Stimulated activated CD4-positive, alpha-beta T cell treated with anti-CD3 and anti-CD28 coated beads, Interleukin-15, amount 100 ng/mL, for 48 hours (primary cell): ENCODE measurements around the gene BEST3.

Experiments used
- DNase-seq, 2 donors: peaks; one replicate each; pipeline ENCODE4 v3.0.0-alpha.2; 2020; ENCODE audit warnings: low read depth in 2 of 2

Gene BEST3

GRCh38 chr12:69698769-69699540 lies at the start of gene BEST3:
Gene BEST3 (minus strand): TSS chr12:69699303. CDS start chr12:69697798, 1,505 bp downstream.
- DNase-seq = no peak

- no peak for DNase-seq
Observed at GRCh38 chr12:69744109-69744508, 45.0 kb upstream of the BEST3 start.

DNA sequence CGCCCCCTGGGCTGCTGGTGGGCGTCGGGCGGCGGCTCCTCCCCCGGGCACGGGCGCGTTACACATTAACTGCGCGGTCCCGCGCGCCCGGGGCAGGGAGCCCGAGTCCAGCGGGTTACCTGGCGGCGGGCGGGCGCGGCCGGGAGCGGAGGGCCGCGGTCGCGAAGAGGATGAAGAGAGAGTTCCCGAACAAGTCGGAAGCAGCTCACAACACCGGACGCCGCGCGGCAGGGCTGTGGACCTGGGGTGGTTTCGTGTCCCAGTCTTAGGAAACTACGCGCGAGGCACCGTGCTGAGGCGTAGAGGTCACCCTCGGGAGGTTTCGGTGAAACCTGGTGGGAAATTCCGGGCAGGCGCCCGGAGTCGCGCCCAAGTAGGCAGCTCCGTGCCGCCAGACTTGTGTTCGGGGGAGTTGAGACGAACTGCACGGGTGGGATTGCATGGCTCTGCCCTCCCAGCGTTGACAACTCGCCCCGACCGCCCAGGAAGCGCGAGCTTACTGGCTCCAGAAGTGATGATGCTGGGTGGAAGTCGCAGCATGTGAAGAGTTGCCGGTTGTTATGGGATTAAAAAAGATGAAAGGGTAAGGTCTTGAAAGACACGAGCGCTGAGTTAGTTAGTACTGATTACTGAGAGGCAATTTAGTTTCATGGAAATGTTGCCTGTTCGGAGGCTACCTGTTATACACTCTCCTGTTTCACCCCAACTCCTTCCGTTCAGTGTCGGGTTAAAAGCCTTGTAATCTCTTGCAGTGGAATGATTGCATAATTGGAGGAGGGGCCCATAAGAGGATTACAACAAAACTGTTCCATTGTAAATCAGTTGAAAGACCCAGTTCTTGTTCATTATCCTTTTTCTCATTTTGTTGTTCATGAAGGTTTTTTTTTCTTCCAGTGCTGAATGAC lies 40.4 kb upstream of the BEST3 start:
- peak in 1 of 2 donors; percentile 31 for DNase-seq

- peak; percentile 82 to 93 for DNase-seq
Observed at GRCh38 chr12:69738351-69739286, 39.5 kb upstream of the BEST3 start, which contains the start of gene RAB3IP. Gene RAB3IP (plus strand): TSS chr12:69738860. CDS start chr12:69755409, 16,549 bp downstream.

DNA sequence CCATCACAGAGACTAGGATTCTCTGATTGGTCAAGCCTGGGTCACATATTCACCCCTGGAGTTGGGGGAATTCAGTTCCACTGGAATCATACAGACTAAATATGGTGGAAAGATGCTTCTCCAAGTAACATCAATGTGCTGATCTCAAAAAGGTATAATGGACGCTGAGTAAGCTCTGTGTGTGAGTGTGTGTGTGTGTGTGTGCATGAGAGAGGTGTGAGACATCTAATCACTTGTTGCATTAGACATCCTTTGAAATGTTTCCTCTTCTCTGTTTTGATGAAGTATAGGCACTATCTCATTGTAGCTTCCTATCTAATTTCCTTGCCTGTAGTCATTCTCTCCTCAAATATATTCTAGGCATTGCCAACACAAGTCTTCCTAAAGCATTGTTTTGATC lies 34.5 kb upstream of the BEST3 start:
- DNase-seq = no peak

DNA sequence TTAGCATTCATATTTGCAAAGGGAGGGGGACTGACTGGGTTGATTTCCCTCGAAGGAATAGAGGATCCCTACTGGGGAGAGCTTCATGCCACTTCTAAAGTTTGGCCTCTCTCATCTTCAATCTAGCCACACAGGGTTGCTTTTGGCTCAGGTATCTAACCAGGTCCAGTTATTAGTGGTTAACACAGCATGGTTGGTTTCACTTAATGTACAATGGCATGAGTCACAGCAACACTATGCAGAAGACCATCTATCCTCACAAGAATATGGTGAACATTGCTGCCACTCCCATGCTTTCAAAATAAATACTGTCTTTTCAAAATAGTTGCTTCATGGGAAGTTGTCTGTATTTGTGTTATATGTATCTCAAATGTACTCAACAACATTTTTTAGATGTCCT lies 33.0 kb upstream of the BEST3 start:
- DNase-seq = no peak

- no peak for DNase-seq
Observed at GRCh38 chr12:69726922-69727321, 27.8 kb upstream of the BEST3 start.

- no peak for DNase-seq
Observed at GRCh38 chr12:69720750-69721149, 21.6 kb upstream of the BEST3 start.

DNA sequence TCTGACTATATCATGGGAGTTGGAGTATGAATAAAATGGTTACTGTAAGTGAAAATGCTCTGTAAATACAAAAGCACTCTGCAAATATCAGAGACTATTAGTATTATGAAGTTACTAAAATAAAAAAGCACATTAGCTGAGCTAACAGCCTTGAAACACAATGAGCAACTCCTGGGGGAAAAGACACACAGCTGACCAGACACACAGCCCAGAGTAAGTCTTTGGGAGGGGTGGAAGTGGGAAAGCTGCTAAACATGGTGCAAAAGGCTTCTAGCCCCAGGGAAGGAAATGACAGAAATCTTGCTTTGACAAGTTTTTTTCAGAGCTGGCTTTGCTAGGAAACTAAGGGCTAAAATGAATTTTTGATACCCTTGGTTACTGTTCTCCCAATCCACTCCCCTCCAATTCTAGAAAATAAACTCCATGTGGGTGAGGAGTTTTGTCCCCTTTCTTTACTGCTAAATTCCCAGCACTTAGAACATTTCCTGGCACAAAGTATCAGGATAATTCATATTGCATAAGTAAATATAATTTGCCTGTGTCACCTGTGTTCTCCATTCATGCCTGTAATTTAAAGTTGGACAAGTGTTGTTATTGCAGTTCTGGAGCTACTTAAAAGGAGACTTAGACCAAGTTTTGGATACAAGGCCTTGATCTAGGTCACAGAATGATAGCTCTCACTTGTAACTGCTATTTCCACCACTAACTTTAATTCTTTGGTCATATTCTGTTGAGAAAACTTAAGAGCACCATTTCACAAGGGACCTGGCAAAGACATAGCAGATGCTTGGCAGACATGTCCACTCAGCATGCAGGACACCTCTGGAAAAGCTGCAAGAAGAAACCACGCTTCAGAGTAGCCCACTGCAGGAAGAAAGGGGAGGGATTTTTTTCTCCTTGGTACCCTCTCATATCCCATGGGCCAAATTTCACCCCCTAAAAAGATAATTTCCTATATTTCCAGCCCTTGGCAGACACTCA lies 20.5 kb upstream of the BEST3 start:
- no peak for DNase-seq

GRCh38 chr12:69714542-69714941 lies 15.4 kb upstream of the BEST3 start:
- no peak for DNase-seq

GRCh38 chr12:69712826-69713225 lies 13.7 kb upstream of the BEST3 start:
- DNase-seq = no peak

DNA sequence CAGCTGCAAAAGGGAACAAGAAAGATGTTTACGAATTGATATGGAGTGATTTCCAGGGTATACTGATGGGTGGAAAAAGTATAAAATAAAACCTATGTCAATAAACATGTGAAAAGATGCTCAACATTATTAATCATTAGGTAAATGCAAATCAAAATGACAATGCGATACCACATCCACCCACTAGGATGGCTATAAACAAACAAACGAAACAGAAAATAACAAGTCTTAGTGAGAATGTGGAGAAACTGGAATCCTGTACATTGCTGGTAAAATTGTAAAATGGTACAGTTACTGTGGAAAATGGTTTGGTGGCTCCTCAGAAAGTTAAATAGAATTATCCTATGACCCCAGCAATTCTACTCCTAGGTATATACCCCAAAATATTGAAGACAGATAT lies 9.5 kb upstream of the BEST3 start:
- no peak for DNase-seq

DNA sequence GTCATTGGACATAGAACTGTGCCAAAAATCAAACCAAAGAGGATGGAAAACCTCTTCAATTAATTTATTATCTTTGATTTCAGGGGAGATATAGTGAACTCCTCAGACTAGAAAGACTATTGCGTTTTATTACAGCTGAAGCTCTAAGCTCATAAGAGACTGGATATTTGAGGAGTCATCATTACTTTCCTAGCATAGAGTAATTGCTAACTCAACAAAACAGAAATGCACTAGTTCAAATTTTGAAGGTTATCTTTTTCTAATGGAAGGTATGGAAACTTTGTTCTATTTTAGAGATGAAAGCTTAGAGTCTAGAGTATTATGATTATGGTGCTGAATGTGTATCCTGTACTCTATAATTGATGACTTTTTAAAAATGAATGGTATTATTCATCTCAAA lies 5.3 kb upstream of the BEST3 start:
- no peak for DNase-seq

DNA sequence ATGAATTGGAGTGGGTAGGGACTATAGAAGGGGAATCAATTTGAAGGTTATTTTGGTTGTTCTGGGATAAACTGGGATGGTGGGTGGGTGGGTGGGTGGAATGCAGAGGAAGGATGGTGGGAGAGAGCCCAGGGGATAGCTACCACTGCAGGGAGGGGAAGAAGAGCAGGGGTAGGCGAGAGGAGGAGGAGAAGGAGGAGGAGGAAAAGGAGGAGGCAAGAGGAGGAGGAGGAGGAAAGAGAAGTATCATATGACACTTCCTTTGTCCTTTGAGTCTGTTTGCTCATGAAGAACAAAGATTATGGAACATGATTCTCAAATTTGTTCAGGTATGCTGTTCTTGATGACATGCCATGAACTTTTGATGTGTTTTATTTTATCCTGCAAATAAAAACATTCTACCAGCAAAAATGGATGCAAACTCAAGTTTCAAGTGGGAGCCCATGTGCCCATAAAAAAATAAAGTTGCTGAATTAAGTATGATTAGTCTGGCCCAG lies 4.1 kb upstream of the BEST3 start:
- DNase-seq = no peak

DNA sequence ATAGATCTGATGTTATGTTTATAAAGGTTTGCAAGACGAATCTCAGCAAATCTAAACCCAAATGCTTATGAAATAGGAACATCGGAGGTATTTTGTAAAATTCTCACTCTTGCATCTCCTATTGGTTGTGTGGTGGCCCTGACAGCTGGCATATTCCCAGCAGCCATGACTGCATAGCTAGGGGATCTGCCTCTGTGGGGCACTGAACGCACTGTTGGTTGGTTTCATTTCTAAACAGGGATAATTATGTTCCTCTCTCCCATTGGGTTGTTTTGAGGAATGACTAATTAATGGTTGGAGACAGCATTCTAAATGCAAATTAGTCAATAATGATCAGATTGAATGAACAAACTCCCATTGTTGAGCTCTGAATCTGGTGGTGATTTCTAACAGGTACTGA lies 2.7 kb upstream of the BEST3 start:
- DNase-seq = no peak

DNA sequence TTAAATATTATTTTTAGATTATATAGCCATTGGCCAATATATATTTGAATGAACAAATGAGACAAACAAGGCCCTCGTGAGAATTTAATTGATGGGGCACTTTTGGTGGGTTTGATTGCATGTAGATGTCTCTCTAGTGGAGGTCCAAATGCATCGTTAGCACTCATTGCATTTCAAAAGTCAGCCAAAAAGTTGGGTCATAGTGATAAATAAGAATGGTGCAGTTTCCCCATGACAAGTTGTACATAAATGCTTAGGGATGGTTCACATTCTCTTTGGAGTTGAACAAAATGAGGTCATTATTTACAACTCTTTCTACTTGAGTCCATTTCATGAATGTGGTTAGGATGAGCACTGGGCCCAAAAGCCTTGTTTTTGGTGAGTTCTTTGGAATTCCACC lies 1.0 kb downstream of the BEST3 start:
- DNase-seq = no peak

GRCh38 chr12:69694123-69694522 lies 5.0 kb downstream of the BEST3 start:
- DNase-seq = no peak

DNA sequence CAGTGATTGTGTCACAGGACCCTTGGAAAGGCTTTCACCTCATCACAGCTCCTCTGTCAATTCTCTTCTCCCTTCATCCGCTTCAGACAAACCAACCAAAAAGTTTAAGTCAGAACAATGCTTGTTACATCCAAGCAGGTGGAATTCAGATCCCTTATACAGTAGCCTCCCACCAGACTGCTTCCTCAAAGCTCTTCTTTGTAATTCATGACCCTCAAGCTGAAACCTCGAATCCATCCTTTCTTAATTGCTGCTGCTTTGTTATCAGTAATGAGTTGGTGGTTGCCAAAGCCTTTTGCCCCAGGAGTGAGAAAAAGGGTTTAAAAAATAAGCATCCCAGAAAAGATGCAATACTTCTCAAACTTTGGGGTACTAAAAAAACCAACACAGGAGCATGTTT lies 9.5 kb downstream of the BEST3 start:
- DNase-seq = no peak

DNA sequence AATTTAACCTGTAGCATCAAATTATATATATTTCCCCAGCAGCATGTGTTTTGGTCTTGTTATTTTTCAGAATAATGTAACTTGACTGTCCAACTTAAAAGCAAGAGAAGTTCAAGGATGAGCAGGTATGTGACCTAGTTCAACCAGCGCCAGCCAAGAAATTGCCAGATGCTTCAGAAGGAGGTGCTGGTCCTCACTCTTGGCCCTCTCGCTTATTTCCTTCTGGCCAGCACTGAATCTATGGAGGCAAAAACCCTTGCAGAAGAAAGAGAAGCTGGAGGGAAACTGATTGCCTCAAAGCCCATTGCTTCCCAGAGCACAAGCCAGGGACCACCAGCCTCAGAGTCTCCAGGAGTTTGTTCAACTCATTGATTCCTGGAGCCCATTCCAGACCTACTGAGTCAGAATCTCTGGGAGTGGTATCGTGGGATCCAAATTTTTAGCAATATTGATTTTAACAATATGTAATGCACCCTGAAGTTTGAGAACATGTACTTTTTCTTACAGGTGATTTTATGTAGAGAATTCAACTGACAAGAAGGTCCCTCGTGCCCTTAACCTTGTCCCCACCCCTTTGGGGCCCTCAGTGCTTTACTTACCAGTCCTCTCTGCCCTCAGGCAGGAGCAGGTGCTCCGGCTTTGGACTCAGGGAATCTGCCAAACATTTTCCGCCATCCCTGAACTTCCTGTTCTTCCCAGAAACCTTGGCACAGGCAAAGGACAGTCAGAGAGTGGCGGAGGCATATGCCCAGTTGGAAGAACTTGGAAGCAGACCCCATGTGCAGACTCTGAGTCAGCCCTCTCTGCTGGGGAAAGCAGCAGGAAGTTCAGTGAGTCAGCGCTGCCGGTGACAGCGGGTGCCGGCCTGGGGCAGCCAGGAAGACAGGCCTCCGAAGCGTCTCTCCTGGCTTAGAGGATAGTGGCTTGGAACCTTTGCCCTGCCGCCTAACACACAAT lies 10.4 kb downstream of the BEST3 start:
- peak in 1 of 2 donors; percentile 6 for DNase-seq
